Epidermal melanocyte (primary cell): ENCODE data around the gene TDP2.

ENCODE experiments used
- DNase-seq: peaks from one replicate; pipeline ENCODE4 v3.0.0; 2011; ENCODE audit warnings: low spot score; ENCODE audit not compliant: insufficient read length

TDP2 gene

GRCh38 chr6:24600903-24601302, 65.8 kb downstream of the TDP2 start:
- no peak for DNase-seq
